RKO (cell line): Measurements from ENCODE around the gene RCAN2.

Experiments used
- DNase-seq: peaks from one replicate; pipeline ENCODE4 v3.0.0-alpha.2; 2016; ENCODE audit warnings: low spot score

The RCAN2 gene

GRCh38 chr6:46381579-46381978 is 109.7 kb downstream of the RCAN2 start:
- no peak for DNase-seq

GRCh38 chr6:46381057-46381456 is 110.2 kb downstream of the RCAN2 start:
- no peak for DNase-seq

GRCh38 chr6:46380152-46380807 is 111.0 kb downstream of the RCAN2 start:
- no peak for DNase-seq

- DNase-seq = no peak
Measured at GRCh38 chr6:46378882-46379416, 112.3 kb downstream of the RCAN2 start.

GRCh38 chr6:46378161-46378881 is 112.9 kb downstream of the RCAN2 start:
- no peak for DNase-seq

GRCh38 chr6:46377209-46377608 is 114.0 kb downstream of the RCAN2 start:
- DNase-seq = no peak

GRCh38 chr6:46376562-46377061 is 114.6 kb downstream of the RCAN2 start:
- DNase-seq = no peak

- DNase-seq = peak; percentile 8
Measured at GRCh38 chr6:46370622-46371021, 120.6 kb downstream of the RCAN2 start.

- no peak for DNase-seq
Measured at GRCh38 chr6:46368169-46368536, 123.1 kb downstream of the RCAN2 start.

GRCh38 chr6:46367354-46368168 is 123.7 kb downstream of the RCAN2 start:
- no peak for DNase-seq

GRCh38 chr6:46366190-46366900 is 124.9 kb downstream of the RCAN2 start:
- DNase-seq = no peak

- DNase-seq = no peak
Measured at GRCh38 chr6:46357591-46357990, 133.7 kb downstream of the RCAN2 start.

GRCh38 chr6:46356543-46356942 is 134.7 kb downstream of the RCAN2 start:
- no peak for DNase-seq

GRCh38 chr6:46353528-46353927 is 137.7 kb downstream of the RCAN2 start:
- DNase-seq = no peak

- DNase-seq = no peak
Measured at GRCh38 chr6:46352541-46353268, 138.5 kb downstream of the RCAN2 start.

- no peak for DNase-seq
Measured at GRCh38 chr6:46350714-46351113, 140.5 kb downstream of the RCAN2 start.

GRCh38 chr6:46347669-46348068 is 143.6 kb downstream of the RCAN2 start:
- DNase-seq = no peak

GRCh38 chr6:46340246-46340645 is 151.0 kb downstream of the RCAN2 start:
- no peak for DNase-seq

GRCh38 chr6:46338131-46338530 is 153.1 kb downstream of the RCAN2 start:
- no peak for DNase-seq

- no peak for DNase-seq
Measured at GRCh38 chr6:46334442-46334841, 156.8 kb downstream of the RCAN2 start.

- DNase-seq = no peak
Measured at GRCh38 chr6:46333481-46333880, 157.8 kb downstream of the RCAN2 start.
